ENCODE data around the gene PYROXD2. TPM values are rescaled to one million over a fixed set of nuclear protein-coding genes. Genes with fewer than 3 reads are reported as not detected.

PYROXD2 gene
- total RNA-seq, 1 experiment from 2014 or later = 7.0 TPM

- DNase-seq = no peak
- no TSS peak for BruUV-seq (replicated peaks)
- Mint-ChIP-seq H3K36me3 (ENCODE audit: insufficient read depth, unreplicated experiment) (no peaks in the 10 kb centered on the region), H3K27ac (ENCODE audit: unreplicated experiment) (no peak overlapping the region), H3K4me1 (ENCODE audit: low read depth, unreplicated experiment) (peaks cover 18% of the 10 kb centered on the region), H3K4me3 (ENCODE audit: low read depth, unreplicated experiment) (no peak overlapping the region), H3K9me3 (ENCODE audit: low read depth, unreplicated experiment) (no peaks in the 10 kb centered on the region), H3K27me3 (ENCODE audit: unreplicated experiment) (peaks cover 19% of the 10 kb centered on the region)
- intact Hi-C loops (cut with micrococcal nuclease; ENCODE audit: unreplicated experiment) = no loop called here
- TF ChIP-seq CTCF (IDR thresholded peaks at IDR 0.05; ENCODE audit: unreplicated experiment) = no peak
- CTCF ChIA-PET = no interaction called here
These were observed 41.1 kb upstream of the PYROXD2 start for GRCh38 chr10:98456043-98456570.

GRCh38 chr10:98453729-98454128, 38.7 kb upstream of the PYROXD2 start:
- CTCF ChIA-PET = no interaction called here
- no peak overlapping the region for H3K27ac Mint-ChIP-seq (ENCODE audit: unreplicated experiment)

GRCh38 chr10:98450618-98451017, 35.6 kb upstream of the PYROXD2 start:
- no peak for DNase-seq
- Mint-ChIP-seq H3K4me3 (ENCODE audit: low read depth, unreplicated experiment) (no peak overlapping the region), H3K9me3 (ENCODE audit: low read depth, unreplicated experiment) (no peaks in the 10 kb centered on the region), H3K27ac (ENCODE audit: unreplicated experiment) (no peak overlapping the region), H3K27me3 (ENCODE audit: unreplicated experiment) (no peaks in the 10 kb centered on the region), H3K4me1 (ENCODE audit: low read depth, unreplicated experiment) (no peaks in the 10 kb centered on the region), H3K36me3 (ENCODE audit: insufficient read depth, unreplicated experiment) (peaks cover 10% of the 10 kb centered on the region)
- CTCF ChIA-PET = no interaction called here
- TF ChIP-seq CTCF (IDR thresholded peaks at IDR 0.05; ENCODE audit: unreplicated experiment) = no peak
- no TSS peak for BruUV-seq (replicated peaks)
- intact Hi-C loops (cut with micrococcal nuclease; ENCODE audit: unreplicated experiment) = no loop called here

More at GRCh38 chr10:98453729-98454128, 38.7 kb upstream of the PYROXD2 start:
- Mint-ChIP-seq H3K36me3 (ENCODE audit: insufficient read depth, unreplicated experiment) (no peaks in the 10 kb centered on the region), H3K4me1 (ENCODE audit: low read depth, unreplicated experiment) (peaks cover 12% of the 10 kb centered on the region), H3K4me3 (ENCODE audit: low read depth, unreplicated experiment) (no peak overlapping the region), H3K9me3 (ENCODE audit: low read depth, unreplicated experiment) (no peaks in the 10 kb centered on the region), H3K27me3 (ENCODE audit: unreplicated experiment) (peaks cover 18% of the 10 kb centered on the region)
- TF ChIP-seq CTCF (IDR thresholded peaks at IDR 0.05; ENCODE audit: unreplicated experiment) = no peak
- intact Hi-C loops (cut with micrococcal nuclease; ENCODE audit: unreplicated experiment) = no loop called here
- no peak for DNase-seq
- BruUV-seq (replicated peaks) = no TSS peak

- BruUV-seq (replicated peaks) = no TSS peak
- Mint-ChIP-seq H3K36me3 (ENCODE audit: insufficient read depth, unreplicated experiment) (peaks cover 14% of the 10 kb centered on the region), H3K4me1 (ENCODE audit: low read depth, unreplicated experiment) (no peaks in the 10 kb centered on the region), H3K27me3 (ENCODE audit: unreplicated experiment) (no peaks in the 10 kb centered on the region), H3K27ac (ENCODE audit: unreplicated experiment) (no peak overlapping the region), H3K4me3 (ENCODE audit: low read depth, unreplicated experiment) (no peak overlapping the region), H3K9me3 (ENCODE audit: low read depth, unreplicated experiment) (no peaks in the 10 kb centered on the region)
- no peak for TF ChIP-seq CTCF (IDR thresholded peaks at IDR 0.05; ENCODE audit: unreplicated experiment)
- intact Hi-C loops (cut with micrococcal nuclease; ENCODE audit: unreplicated experiment) = no loop called here
- CTCF ChIA-PET = no interaction called here
- DNase-seq = no peak
These were observed 34.3 kb upstream of the PYROXD2 start for GRCh38 chr10:98449287-98449686.
